Fibroblast of skin of left biceps (primary cell): ENCODE measurements around the gene PCYOX1L.

Source experiments
- DNase-seq, 2 experiments: peaks; one replicate each; pipeline ENCODE4 v3.0.0-alpha.2; 2013; ENCODE audit warnings: low read depth in 2 of 2

The PCYOX1L gene

GRCh38 chr5:149337736-149338135, 20.1 kb upstream of the PCYOX1L start:
- DNase-seq, result no peak

- DNase-seq, result no peak
Measured at GRCh38 chr5:149338364-149338763, 19.5 kb upstream of the PCYOX1L start.

- no peak for DNase-seq
Measured at GRCh38 chr5:149340920-149341319, 16.9 kb upstream of the PCYOX1L start.

DNA sequence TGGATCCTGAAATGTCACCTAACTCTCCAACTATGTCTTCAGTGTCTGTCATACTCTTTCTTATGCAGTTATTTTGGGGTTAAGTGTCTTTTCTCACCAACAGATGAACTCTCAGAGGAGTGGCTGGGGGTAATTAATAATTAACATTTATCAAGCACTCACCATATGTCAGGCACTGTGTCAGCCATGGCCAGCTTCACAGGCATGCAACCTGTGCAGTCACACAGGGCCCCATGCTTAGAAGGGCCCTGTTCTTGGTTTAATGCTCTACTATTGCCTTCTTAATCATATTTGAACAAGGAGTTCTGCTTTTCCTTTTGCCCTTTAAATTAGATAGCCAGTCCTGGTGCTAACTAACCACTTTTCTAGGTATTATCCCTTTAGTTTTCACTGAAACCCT, 16.0 kb upstream of the PCYOX1L start:
- no peak for DNase-seq

DNA sequence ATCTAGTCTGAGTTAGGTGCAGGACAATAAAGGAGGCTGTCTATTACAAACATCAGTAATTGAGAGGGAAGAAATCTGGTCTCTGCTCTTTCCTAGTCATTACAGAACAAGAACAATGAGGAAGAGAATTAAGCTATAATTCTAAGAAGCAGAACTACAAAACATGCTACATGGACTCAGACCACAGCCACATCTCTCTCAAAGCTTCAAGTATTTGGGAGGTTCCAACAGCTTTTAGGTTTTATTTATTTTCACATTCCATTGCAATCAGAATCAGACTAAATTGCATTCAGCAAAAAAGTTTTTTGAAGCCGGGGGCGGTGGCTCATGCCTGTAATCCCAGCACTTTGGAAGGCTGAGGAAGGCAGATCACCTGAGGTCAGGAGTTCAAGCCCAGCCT, 13.7 kb upstream of the PCYOX1L start:
- no peak for DNase-seq

DNA sequence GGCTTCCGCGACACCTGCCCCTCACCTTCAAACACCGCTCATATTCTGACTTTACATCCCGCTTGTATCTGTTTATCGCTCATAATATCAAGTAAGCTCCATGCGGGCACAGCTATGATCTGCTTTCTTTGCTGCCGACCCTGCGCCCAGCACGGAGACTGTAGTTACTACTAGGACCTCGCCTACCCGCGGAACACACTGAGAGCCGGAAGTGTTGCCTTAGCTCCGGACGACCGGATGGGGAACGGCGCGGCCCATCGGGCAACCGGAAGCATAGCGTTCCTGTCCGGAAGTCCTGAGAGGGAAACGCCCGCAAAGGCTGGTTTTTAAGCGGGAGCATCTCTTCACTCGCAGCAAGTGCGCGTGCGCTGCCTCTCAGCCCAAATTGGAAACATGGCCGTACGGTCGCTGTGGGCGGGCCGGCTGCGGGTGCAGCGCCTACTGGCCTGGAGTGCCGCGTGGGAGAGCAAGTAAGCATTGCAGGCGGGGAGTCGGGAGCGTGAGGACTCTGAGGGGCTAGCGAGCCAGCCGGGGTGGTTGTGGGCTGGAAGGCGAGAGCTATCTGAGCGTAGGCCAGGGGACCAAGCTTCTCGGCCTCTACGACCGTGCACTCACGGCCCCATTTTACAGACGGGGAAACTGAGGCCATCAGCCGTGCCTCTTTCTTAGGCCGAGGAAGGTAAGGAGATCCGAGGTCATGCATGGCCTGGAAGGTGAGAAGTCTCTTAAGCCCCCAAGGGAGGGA, 12.5 kb upstream of the PCYOX1L start, which contains the start of gene GRPEL2:
Gene GRPEL2 (plus strand): TSS at position 353 of the 745 bp plus-strand sequence. CDS start 41 bp downstream, at position 394.
- peak; percentile 92 to 93 for DNase-seq

GRCh38 chr5:149345892-149346222, 12.0 kb upstream of the PCYOX1L start:
- DNase-seq, result peak in 1 of 2 experiments; percentile 9

- DNase-seq, result no peak
Measured at GRCh38 chr5:149348518-149348917, 9.3 kb upstream of the PCYOX1L start.

DNA sequence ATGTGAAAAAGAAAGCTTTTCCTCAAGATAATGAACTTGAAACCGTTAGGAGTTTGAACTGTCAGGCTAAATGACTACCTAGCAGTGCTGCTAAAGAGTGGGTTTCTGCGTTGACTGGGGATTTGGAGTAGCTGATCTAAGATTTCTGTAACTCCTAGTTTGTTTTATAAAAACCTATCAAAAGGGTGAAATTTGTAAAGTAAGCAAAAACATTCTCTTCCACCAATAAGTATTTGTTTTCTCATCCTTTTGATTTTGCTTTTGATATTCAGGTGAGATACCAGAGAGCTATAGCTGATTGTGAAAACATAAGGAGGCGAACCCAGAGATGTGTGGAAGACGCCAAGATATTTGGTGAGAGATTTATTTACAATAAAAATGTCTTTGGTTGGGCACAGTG, 8.5 kb upstream of the PCYOX1L start:
- DNase-seq, result no peak

GRCh38 chr5:149352169-149352568, 5.7 kb upstream of the PCYOX1L start:
- DNase-seq, result no peak

- DNase-seq, result no peak
Measured at GRCh38 chr5:149353911-149354310, 3.9 kb upstream of the PCYOX1L start.

- no peak for DNase-seq
Measured at GRCh38 chr5:149355688-149356087, 2.2 kb upstream of the PCYOX1L start.

- DNase-seq, result no peak
Measured at GRCh38 chr5:149356391-149356790, 1.5 kb upstream of the PCYOX1L start.

DNA sequence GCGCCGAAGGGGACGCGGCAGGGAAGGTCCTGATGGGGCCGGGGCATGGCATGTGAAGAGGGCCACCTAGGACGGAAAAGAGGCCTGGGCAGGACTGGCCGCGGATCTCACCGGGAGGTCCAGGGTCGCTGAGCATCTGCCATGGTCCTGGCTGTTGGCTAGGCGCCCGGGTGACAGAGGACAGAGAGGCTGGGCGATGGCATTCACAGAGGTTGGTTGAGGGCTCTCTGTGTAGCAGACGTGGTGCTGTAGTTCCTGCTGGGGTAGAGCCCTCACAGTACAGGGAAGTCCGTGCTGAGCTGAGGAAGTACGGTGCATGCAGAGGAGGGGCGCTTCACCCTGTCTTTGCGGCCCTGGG, 427 bp downstream of the PCYOX1L start:
- DNase-seq, result no peak

GRCh38 chr5:149358868-149359495, 1.1 kb downstream of the PCYOX1L start:
- DNase-seq, result no peak

GRCh38 chr5:149360272-149360671, 2.4 kb downstream of the PCYOX1L start:
- DNase-seq, result no peak

DNA sequence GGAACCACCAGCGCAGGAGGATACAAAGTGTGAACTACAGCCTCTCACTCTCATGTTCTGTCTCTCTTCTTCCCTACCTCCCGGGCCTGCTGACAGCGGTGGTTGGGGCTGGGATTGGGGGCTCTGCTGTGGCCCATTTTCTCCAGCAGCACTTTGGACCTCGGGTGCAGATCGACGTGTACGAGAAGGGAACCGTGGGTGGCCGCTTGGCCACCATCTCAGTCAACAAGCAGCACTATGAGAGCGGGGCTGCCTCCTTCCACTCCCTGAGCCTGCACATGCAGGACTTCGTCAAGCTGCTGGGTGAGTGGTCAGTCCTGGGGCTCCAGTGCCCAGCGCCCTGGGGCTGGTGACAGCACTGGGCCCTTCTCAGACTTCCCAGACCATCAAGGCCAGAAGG, 4.7 kb downstream of the PCYOX1L start:
- no peak for DNase-seq

GRCh38 chr5:149363358-149363757, 5.5 kb downstream of the PCYOX1L start:
- no peak for DNase-seq

DNA sequence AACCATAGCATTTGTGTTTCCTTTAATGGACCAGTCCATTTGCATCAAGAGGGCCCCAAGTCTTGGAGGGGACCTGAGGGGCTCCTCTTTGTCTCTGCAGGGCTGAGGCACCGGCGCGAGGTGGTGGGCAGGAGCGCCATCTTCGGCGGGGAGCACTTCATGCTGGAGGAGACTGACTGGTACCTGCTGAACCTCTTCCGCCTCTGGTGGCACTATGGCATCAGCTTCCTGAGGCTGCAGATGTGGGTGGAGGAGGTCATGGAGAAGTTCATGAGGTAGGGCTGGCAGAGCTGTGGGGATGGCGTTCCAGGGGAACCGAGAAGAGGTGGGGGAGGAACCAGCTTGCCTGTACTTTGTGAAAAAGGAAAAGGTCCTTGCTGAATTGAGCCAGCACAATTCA, 6.1 kb downstream of the PCYOX1L start:
- DNase-seq, result no peak

GRCh38 chr5:149364719-149365118, 6.9 kb downstream of the PCYOX1L start:
- DNase-seq, result no peak

- no peak for DNase-seq
Measured at GRCh38 chr5:149365418-149365817, 7.6 kb downstream of the PCYOX1L start.

GRCh38 chr5:149366169-149366729, 8.4 kb downstream of the PCYOX1L start:
- DNase-seq, result no peak

- DNase-seq, result no peak
Measured at GRCh38 chr5:149367249-149367971, 9.6 kb downstream of the PCYOX1L start.
